Fibroblast of lung (primary cell): ENCODE results near the gene DARS2.

Experiments used
- CTCF ChIP-seq, 2 donors: IDR thresholded peaks in 1 of 2; conservative IDR thresholded peaks in 1 of 2; 1 replicate in 1 of 2; 2 replicates in 1 of 2; pipeline ENCODE4 v1.5.1; 2011 to 2012; ENCODE audit warnings: low read length in 2 of 2, control low read depth in 1 of 2, inconsistent platforms in 1 of 2, low read depth in 1 of 2, mild to moderate bottlenecking in 1 of 2
- EZH2 ChIP-seq: IDR thresholded peaks from 2 replicates; pipeline ENCODE4 v1.5.1; 2012; ENCODE audit warnings: low read length, control low read depth, mild to moderate bottlenecking; ENCODE audit errors: missing control alignments

- TF ChIP-seq CTCF (conservative IDR thresholded peaks at IDR 0.05 in 1 of 2, IDR thresholded peaks at IDR 0.05 in 1 of 2; ENCODE audit: low read depth in 1 of 2, low read length in 2 of 2) (no peak), EZH2 (no peak)
Measured at GRCh38 chr1:173871091-173871490, 46.6 kb downstream of the DARS2 start.
